Natural killer cell (primary cell): ENCODE data around the gene VWA1. TPM values are rescaled to one million over a fixed set of nuclear protein-coding genes. Genes with fewer than 3 reads are reported as not detected.

Experiments used
- ATAC-seq, 3 donors: fragments of 150-1000 bp in 2 of 3; fragments of 200-7000 bp in 1 of 3; cut with Tn5 transposase; 1 replicate in 1 of 3; 2 replicates in 2 of 3; pipeline ENCODE4 v1.10.0; 2021; ENCODE audit warnings: mild to moderate bottlenecking in 2 of 3, moderate library complexity in 2 of 3
- DNase-seq, 2 donors: peaks; one replicate each; pipeline versions ENCODE4 v3.0.0 to v3.0.0-alpha.2; 2013 to 2021; ENCODE audit warnings: mixed read lengths in 1 of 2
- H3K27ac ChIP-seq: one replicate; pipeline ENCODE4 v1.5.1; 2013; ENCODE audit warnings: mild to moderate bottlenecking, low read length
- H3K27me3 ChIP-seq: one replicate; pipeline ENCODE4 v1.6.1; 2013; ENCODE audit warnings: low read length; ENCODE audit not compliant: control insufficient read depth, insufficient read depth
- H3K36me3 ChIP-seq: one replicate; pipeline ENCODE4 v1.6.1; 2013; ENCODE audit warnings: low read length; ENCODE audit not compliant: control insufficient read depth, insufficient read depth
- H3K4me1 ChIP-seq: one replicate; pipeline ENCODE4 v1.6.1; 2013; ENCODE audit warnings: low read length; ENCODE audit not compliant: control insufficient read depth, insufficient read depth
- H3K4me3 ChIP-seq: one replicate; pipeline ENCODE4 v1.5.1; 2013; ENCODE audit warnings: low read length
- H3K9me3 ChIP-seq: one replicate; pipeline ENCODE4 v1.6.1; 2013; ENCODE audit warnings: low read length; ENCODE audit not compliant: control insufficient read depth, insufficient read depth
- H3K27ac Mint-ChIP-seq, 2 donors: one replicate each; pipeline ENCODE4 v1.8.0; 2022; ENCODE audit warnings: mild to moderate bottlenecking in 2 of 2, mixed read lengths in 2 of 2, moderate library complexity in 1 of 2
- H3K27me3 Mint-ChIP-seq, 2 donors: one replicate each; pipeline ENCODE4 v1.8.0; 2022; ENCODE audit warnings: low read depth in 2 of 2, mixed read lengths in 2 of 2
- H3K36me3 Mint-ChIP-seq: one replicate; pipeline ENCODE4 v1.8.0; 2022; ENCODE audit warnings: mixed read lengths
- H3K4me1 Mint-ChIP-seq, 2 donors: one replicate each; pipeline ENCODE4 v1.8.0; 2022; ENCODE audit warnings: mixed read lengths in 2 of 2
- H3K4me3 Mint-ChIP-seq: one replicate; pipeline ENCODE4 v1.8.0; 2022; ENCODE audit warnings: mild to moderate bottlenecking, moderate library complexity, mixed read lengths
- H3K9me3 Mint-ChIP-seq, 2 donors: one replicate each; pipeline ENCODE4 v1.8.0; 2022; ENCODE audit warnings: mixed read lengths in 2 of 2
- CTCF ChIP-seq: fragments of 200-600 bp; IDR thresholded peaks from one replicate; pipeline ENCODE4 v1.8.0; 2022; ENCODE audit warnings: antibody characterized with exemption
- WGBS: methylation state at CpG from one replicate; pipeline ENCODE4 v1.1.7; 2013; ENCODE audit warnings: missing lambda C conversion rate; ENCODE audit not compliant: insufficient coverage; 5-methylcytosine and 5-hydroxymethylcytosine counted together
- intact Hi-C: fragments of 100-400 bp; cut with micrococcal nuclease; formaldehyde crosslinking; loops from one replicate; pipeline ENCODE4 v1.14.2; 2022
- total RNA-seq, 4 donors: library from RNA; stranded (reverse); fragments of 120-200 nt in 1 of 4; gene quantifications; one replicate each; pipeline versions ENCODE4 v1.2.3 to v1.2.4, GENCODE V29; 2013 to 2022

The VWA1 gene
- total RNA-seq, 3 donors from 2014 or later (not counting 1 experiment from before 2014, with no cell fraction given): not detected

- Mint-ChIP-seq H3K27me3 (no peaks in the 10 kb centered on the region), H3K4me3 (no peak overlapping the region), H3K4me1 (no peaks in the 10 kb centered on the region), H3K27ac (no peak overlapping the region), H3K9me3 (no peaks in the 10 kb centered on the region), H3K36me3 (no peaks in the 10 kb centered on the region)
- Histone ChIP-seq H3K4me1 (no peaks in the 10 kb centered on the region), H3K36me3 (peaks cover 30% of the 10 kb centered on the region), H3K4me3 (no peak overlapping the region), H3K27ac (no peak overlapping the region), H3K9me3 (no peaks in the 10 kb centered on the region), H3K27me3 (no peaks in the 10 kb centered on the region)
- WGBS: 95% methylated on average over 18 of the region's 18 CpGs
- TF ChIP-seq CTCF: no peak
- intact Hi-C loops: no loop called here
- ATAC-seq (no peak), DNase-seq (no peak)
Observed at GRCh38 chr1:1487701-1488100, 52.2 kb downstream of the VWA1 start.

- no peaks in the 10 kb centered on the region for H3K27me3 ChIP-seq
- H3K27me3 Mint-ChIP-seq: no peaks in the 10 kb centered on the region
- H3K4me1 ChIP-seq: no peaks in the 10 kb centered on the region
- H3K36me3 Mint-ChIP-seq: peaks cover 11% of the 10 kb centered on the region
- H3K27ac ChIP-seq: no peak overlapping the region
- WGBS: 97% methylated on average over 16 of the region's 16 CpGs
- no peaks in the 10 kb centered on the region for H3K4me1 Mint-ChIP-seq
- no peak overlapping the region for H3K4me3 Mint-ChIP-seq
- intact Hi-C loops: no loop called here
- TF ChIP-seq CTCF: no peak
- H3K9me3 ChIP-seq: no peaks in the 10 kb centered on the region
- H3K27ac Mint-ChIP-seq: no peak overlapping the region
- DNase-seq (no peak), ATAC-seq (no peak)
- no peak overlapping the region for H3K4me3 ChIP-seq
- peaks cover 24% of the 10 kb centered on the region for H3K36me3 ChIP-seq
- peaks cover 0 to 6% of the 10 kb centered on the region in 2 donors for H3K9me3 Mint-ChIP-seq
Observed at GRCh38 chr1:1489231-1489630, 53.7 kb downstream of the VWA1 start.

GRCh38 chr1:1489861-1490260, 54.4 kb downstream of the VWA1 start:
- TF ChIP-seq CTCF: no peak
- Histone ChIP-seq H3K27me3 (no peaks in the 10 kb centered on the region), H3K36me3 (peaks cover 24% of the 10 kb centered on the region), H3K4me3 (no peak overlapping the region), H3K4me1 (no peaks in the 10 kb centered on the region), H3K9me3 (no peaks in the 10 kb centered on the region), H3K27ac (no peak overlapping the region)
- peaks cover 11% of the 10 kb centered on the region for H3K36me3 Mint-ChIP-seq
- no peak overlapping the region for H3K27ac Mint-ChIP-seq
- 95% methylated on average over 19 of the region's 19 CpGs for WGBS
- no peaks in the 10 kb centered on the region for H3K4me1 Mint-ChIP-seq
- intact Hi-C loops: no loop called here
- ATAC-seq (no peak), DNase-seq (no peak)
- H3K4me3 Mint-ChIP-seq: no peak overlapping the region
- no peaks in the 10 kb centered on the region for H3K27me3 Mint-ChIP-seq
- H3K9me3 Mint-ChIP-seq: peaks cover 0 to 6% of the 10 kb centered on the region in 2 donors

GRCh38 chr1:1490633-1491230, 55.2 kb downstream of the VWA1 start:
- H3K4me3 ChIP-seq: no peak overlapping the region
- WGBS: 98% methylated on average over 19 of the region's 25 CpGs
- H3K27me3 ChIP-seq: no peaks in the 10 kb centered on the region
- Mint-ChIP-seq H3K27ac (no peak overlapping the region), H3K36me3 (peaks cover 11% of the 10 kb centered on the region), H3K4me1 (no peaks in the 10 kb centered on the region), H3K4me3 (no peak overlapping the region), H3K27me3 (no peaks in the 10 kb centered on the region), H3K9me3 (peaks cover 0 to 6% of the 10 kb centered on the region in 2 donors)
- H3K27ac ChIP-seq: no peak overlapping the region
- peaks cover 23% of the 10 kb centered on the region for H3K36me3 ChIP-seq
- no peak for ATAC-seq
- TF ChIP-seq CTCF: no peak
- intact Hi-C loops: no loop called here
- DNase-seq: no peak
- no peaks in the 10 kb centered on the region for H3K4me1 ChIP-seq
- no peaks in the 10 kb centered on the region for H3K9me3 ChIP-seq
